G401.6 (cell line): Measurements from ENCODE around the gene PTPRN2.

Source experiments
- FAIRE-seq: peaks from 2 replicates; lab custom pipeline; 2012; peaks lifted over from hg19 to GRCh38; lab: Jason Lieb, UNC

Gene PTPRN2

DNA sequence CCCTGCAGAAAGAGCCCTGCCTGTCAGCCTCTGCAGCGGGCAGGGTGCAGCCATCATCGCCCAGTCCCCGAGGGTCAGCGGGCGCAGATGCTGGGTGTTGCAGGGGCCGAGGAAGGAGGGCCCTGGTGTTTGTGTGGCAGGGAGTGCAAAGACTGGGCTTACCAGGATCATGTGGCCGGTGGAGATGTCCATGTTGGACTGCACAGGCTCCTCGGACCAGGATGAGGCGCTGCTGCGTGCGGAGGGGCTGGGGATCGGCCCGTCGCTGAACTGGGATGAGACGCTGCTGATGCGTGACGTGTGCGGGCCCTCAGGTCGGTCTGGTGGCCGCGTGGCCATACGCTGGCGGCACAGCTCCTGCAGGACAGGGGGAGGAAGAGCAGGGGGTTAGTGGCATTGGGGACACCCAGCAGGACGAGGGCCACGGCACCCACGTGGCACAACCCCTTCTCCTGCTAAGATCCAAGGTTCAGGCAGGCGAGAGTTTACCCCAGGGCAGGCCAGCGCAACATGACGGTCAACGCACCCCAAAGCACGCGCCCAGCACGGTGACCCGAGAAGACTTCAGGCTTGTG, 931.3 kb downstream of the PTPRN2 start:
- no peak for FAIRE-seq

DNA sequence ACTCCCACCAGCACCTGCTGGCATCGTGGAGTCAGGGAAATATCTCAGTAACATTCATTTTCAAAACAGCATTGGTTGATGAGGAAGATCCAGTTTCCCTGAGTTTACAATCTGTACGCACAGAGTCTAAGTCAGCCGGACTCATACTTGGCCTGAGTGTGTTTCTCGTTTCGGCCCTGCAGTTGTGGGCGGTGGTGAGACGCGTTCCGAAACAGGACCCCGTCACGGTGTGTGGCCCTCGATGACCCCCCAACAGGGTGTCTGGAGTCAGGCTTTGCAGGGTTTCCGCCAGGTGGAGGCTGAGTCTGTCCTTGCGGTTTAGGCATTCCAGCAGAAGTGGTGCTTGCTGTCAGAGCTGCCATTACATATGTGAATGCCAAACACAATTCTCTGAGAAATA, 933.3 kb downstream of the PTPRN2 start:
- FAIRE-seq: no peak

DNA sequence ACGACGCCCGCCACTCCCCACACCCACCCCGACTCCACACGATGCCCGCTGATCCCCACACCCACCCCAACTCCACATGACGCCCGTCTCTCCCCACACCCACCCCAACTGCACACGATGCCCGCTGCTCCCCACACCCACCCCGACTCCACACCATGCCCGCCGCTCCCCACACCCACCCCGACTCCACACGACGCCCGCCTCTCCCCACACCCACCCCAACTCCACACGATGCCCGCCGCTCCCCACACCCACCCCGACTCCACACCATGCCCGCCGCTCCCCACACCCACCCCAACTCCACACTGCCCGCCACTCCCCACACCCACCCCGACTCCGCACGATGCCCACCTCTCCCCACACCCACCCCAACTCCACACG, 933.8 kb downstream of the PTPRN2 start:
- FAIRE-seq: no peak

DNA sequence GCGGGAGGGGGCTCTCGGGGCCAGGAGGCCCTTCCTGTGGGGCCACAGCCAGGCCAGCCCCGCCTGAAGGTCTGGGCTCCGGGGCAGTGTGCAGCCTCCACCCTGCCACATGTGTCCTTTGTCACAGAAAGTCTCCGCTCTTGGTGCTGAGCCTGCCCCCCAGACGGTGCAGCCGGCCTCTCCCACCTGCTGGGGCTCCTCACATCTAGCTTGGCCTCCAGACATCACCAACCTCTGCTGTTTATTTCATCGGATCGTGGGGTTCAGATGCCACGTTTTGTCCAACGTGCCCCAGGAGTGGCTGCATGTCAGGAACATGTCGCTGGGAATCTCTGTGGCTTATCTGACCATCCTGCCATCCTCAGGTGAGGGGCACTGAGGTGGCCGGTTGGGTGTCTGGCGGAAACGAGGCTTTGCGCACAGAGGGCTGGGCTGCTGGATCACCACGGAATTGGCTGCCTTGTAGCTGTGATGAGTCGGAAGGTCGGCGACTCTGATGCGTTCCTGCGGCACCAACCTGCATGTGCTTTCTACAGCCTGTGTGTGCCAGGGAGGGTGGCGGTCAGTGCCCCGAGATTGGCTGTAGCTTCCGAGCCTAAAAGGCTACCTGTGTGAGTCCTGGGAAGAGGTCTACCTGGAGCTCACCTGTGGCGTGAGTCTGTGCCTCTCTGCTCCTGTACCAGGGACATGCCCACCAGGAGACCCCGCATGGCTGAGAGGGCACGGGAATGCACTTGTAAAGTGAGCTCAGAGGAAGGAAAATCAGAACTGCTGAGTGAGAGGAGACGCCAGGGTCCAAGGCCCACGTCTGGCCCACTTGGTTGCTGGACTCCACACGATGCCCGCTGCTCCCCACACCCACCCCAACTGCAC, 934.4 kb downstream of the PTPRN2 start:
- FAIRE-seq: no peak

DNA sequence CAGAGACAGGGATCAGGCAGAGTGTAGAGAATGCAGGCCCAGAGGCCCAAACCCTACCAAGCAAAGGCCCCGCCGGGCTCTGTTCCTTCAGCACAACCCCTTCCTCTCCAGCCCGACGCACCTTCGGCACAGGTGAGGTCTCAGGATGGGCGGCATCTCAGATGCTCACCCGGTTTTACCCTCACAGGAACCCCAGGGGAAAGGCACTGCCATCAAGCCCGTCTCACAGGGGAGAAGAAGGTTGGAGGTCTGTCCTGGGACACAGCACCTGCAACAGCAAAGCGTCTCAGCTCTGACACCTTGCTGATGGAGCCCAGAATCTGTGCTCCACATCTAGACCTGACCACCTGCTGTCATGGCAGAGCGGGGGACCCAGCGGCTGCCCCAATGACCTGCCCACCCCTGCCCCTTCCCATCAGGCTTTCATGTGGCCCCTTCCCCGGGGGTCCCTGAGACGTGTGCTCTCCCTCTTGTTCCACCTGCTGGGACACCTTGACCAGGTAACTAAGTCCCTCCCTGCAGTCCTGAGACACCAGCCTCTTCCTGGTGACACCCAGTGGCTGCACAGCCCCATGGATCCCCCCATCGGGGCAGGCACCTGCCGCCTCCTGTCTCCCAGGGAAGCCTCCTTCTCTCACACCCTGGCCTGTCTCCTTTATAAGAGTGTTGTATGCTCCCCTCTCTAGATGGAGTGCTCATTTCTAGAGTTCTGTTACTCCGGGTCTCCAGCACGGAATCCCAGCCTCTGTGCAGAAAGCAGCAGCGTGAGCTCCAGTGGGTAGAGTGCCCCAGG, 935.3 kb downstream of the PTPRN2 start:
- FAIRE-seq: no peak

DNA sequence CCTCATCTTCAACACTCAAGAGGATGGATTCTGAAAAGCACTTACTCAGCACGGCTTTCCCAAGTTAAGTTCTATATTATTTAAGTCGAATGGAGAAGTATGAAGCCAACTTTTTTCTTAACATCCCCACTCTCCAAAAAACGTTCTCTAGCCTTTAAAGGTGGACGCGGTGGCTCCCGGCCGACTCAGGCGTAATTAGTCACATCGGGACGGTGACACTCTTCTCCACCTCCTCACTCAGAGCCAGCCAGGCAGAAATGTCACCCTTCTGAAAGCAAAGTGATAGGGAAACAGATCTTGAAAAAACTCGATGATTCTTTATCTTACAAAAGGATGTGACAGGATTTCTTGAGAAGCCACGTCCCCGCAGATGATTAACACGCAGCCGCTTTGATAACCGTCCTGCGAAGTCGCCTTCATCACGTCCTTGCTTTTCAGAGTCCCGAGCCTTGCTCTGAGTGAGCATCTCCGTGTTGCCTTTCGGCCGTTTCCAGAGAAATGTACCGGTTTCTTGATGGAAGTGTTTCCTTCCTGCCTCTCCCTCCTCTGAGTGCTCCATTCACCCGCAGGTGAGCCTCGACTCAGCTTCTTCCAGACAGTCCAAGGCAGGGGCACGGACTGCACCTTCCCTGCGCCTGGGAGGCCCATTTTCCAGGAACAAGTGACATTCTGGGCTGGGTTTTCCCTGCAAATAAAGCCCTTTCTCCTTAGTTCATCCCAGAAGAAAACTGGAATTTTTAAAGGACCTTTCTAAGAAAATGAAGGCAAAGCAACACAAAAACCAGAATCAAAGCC, 936.1 kb downstream of the PTPRN2 start:
- FAIRE-seq: no peak

DNA sequence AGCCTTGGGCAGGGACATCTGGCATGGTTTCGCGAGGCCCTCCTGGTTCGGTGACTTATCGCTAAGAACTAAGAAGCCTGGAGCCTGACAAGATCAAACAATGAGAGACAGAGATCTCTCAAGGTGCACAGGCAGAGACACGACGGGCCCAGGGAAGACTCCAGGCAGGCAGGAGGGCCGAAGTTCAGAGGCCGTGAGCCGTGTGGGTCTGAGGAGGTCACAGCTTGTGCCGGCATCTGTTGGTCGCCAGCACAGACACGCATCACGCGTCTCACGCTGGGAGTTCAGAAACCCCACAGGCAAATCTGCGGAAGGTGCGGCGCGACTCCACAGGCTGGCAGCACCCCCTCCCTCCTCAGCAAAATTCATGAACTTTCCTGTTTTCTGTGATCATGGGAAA, 936.8 kb downstream of the PTPRN2 start:
- no peak for FAIRE-seq

DNA sequence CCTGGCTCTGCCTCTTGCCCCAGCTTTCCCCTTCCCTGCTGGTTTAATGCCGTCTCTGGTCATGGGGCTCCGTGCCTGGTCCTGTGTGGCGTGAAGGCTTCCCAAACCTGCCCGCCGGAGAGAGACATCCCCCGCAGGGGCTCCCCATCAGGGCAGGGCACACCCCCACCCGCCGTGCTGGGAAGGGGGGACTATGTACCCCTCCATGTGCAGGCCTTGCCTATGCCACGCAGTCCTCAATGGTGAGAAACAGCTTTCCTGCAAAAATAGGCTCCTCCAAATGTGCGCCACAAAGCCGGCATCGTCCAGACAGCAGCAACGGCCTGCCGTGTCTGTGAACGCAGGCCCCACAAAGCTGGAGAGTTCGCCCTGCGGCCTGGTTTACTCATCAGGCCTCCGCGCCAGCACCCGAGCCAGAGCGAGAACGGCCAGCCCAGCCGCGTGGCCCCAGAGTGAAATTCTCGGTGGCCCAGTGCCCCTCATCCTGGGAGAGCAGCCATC, 937.4 kb downstream of the PTPRN2 start:
- FAIRE-seq: no peak

DNA sequence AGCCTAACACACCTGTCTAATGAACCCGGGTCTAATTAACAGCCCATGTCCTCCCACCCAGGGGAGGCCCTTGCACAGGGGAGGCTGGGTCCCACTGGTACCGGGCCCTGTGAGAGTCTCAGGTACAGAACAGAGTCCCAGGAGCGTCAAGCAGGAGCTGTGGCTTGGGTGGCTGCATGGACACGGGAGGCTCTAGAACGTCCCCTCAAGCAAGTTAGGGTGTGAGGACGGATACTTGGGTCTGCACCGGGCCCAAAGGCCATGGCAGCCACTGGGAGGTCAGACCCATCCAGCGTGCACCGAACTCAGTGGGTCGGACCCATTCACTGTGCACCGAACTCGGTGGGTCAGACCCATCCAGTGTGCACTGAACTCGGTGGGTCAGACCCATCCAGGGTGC, 941.1 kb downstream of the PTPRN2 start:
- FAIRE-seq: no peak

DNA sequence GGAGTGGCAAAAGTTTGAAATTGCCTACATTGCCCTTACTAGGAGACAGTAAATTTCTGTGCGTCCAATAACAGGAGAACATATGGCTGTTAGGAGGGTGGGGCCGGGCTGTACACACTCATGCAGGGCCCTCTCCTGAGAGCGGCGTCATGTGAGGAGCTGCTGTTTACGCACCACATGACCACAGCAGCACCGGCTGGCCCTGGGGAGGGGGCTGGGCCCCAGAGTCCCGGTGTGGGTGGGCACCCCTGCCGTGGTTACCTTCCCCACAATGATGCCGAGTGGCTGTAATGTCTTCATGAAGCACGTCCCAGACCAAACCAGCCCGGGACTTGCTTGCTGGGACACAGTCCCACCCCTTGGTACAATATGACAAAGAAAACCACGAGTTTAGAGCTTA, 942.1 kb downstream of the PTPRN2 start:
- no peak for FAIRE-seq

DNA sequence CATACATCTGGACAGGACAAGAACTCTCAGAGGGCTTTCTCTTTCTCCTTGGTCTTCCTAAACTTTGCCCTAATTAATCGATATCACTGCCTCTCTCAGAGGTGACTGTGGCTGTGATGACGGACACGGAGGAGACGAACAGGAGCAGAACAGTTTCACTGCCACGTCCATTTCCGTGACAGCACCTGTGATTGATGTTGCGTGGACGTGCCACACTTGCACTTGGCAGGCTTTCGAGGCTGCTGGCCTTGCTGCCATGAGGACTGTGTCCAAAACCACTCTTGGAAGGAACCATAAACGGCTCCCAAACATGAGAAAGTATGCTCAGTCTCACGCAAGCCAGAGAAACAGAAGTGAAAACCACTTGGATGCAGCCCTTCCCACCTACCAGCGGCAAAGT, 942.7 kb downstream of the PTPRN2 start:
- FAIRE-seq: no peak

DNA sequence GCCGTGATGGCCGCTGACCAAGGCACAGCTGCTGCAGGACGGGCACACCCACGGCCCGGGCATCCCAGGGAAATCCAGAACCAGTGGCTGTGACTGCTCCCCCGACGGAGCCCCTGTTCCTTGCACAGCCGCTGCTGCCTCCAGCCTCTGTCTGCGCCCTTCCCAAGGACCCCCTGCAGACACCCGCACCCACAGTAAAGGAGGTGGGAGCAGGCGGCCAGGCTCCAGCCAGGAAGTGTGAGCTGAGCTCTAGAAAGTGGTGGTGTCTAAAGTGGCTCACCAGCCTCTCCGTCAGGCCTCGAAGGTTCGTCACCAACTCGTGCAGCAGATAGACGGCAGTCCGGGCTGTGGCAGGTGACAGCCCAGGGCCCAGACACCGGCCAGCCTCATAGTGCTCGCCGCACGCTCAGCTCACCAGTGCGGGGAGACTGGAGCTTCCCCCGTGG, 944.1 kb downstream of the PTPRN2 start:
- no peak for FAIRE-seq

DNA sequence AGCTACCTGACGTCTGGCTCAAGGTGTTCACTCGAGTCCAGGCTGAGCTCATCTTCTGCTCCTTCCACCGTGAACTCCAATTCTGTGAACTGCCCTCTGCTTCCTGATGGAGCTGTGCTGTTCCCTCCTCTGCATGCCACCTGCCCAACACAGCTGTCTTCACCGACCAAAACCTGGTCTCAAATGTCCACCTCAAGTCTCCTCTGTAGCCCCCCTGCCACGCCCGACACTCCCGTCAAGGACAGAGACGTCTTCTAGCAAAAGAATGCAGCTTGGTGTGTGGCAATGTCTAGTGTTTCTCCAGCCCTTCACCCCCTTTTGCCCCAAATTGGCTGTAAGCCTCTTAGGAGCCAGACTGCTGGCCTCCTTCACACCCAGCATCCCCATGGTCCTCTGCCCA, 945.8 kb downstream of the PTPRN2 start:
- no peak for FAIRE-seq

DNA sequence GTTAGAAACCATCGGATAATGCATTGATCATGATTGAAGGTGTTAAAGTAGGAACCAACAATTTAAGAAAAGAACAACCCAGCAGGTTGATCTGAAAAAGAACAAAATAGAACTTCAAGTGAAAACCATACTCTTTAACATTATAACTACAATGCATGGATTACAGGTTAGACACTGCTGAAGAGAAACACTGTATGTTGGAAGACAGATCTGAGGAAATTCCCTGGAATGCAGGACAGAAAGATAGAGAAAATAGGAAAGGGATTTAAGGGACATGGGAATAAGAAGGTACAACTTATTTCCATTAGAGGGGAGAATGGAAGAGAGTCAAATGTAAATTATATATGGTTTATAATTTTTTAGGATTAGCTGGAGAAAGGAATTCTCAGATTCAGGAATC, 947.5 kb downstream of the PTPRN2 start:
- no peak for FAIRE-seq

DNA sequence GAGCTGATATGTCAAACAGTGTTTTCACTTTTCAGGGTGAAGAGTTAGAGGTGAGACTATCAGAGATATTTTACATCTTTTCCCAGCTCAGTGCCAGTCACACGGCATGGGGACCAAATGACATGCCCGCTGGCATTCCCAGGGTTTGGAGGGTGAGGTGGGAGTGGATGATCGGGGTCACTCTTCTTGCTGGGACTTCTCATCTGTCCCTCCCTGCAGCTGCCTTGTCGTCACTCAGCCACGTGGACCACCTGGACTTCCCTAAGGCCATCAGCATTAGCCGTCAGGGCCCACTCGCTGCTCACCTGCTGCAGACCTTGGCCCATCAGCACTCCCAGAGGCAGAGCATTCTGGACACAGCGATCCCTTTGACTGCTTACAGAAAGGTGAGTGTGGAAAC, 949.1 kb downstream of the PTPRN2 start:
- no peak for FAIRE-seq

DNA sequence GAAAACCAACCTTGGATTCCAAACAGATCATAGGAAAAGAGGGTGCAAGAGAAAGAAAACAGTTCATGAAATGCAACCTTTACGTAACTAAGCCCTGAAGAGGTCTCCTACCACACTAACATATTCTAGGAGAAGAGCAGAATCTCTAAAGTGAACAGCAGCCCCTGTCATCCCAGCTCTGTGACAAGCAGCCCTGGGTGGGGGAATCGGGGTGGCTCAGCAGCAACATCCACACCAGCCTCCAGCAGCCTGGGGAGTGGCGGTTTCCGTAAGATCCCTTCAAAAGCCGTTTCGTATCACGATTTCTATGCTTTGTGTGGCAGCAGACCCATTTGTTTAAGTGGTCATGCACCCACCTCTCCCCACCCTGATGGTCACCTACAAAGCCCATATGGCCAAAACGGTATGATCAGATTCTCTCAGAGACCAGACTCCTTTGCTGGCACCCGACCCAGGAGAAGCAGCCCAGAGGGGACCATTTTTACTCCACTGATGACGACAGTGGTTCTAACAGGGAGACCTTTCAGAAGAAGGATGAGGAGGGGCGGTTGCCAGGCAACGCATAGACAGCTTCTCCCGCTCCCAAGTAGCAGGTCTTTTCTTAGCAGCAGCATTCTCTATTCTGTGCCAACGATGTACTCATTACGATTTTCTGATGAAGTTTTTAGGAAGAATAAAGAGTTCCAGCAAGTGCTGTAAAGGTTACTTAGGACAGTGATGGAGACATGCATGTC, 950.2 kb downstream of the PTPRN2 start:
- no peak for FAIRE-seq

DNA sequence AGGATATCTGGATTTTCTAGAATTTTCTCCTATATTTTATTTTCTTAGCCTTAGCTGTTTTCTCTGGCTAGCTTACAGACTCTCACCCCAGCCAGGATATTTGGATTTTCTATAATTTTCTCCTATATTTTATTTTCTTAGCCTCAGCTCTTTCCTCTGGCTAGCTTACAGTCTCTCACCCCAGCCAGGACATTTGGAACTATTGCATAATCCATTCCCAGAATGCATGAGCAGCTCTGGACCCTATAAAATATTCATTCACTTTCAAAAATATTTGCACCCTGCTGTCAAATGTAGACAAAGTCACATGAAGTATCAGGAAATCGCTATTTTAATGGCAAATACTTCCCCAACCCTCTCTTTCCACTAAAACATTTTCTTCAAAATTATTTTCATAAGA, 952.0 kb downstream of the PTPRN2 start:
- no peak for FAIRE-seq

DNA sequence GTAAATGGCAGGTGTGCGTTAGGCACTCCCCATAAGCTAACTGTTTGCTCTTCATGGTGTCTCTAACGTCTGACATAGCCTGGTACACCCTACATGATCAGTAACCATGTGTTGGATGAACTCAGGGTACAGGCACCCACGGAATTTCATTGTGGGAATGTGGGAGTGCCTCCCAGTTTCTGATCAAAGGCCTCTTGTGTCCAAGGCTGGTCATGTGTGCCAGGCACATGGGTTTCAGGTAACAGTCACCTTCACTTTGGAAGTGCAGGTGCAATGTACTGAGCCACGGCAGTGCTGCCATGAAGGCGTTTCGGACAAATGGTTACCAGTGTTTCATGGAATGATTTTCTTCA, 952.5 kb downstream of the PTPRN2 start:
- FAIRE-seq: no peak

DNA sequence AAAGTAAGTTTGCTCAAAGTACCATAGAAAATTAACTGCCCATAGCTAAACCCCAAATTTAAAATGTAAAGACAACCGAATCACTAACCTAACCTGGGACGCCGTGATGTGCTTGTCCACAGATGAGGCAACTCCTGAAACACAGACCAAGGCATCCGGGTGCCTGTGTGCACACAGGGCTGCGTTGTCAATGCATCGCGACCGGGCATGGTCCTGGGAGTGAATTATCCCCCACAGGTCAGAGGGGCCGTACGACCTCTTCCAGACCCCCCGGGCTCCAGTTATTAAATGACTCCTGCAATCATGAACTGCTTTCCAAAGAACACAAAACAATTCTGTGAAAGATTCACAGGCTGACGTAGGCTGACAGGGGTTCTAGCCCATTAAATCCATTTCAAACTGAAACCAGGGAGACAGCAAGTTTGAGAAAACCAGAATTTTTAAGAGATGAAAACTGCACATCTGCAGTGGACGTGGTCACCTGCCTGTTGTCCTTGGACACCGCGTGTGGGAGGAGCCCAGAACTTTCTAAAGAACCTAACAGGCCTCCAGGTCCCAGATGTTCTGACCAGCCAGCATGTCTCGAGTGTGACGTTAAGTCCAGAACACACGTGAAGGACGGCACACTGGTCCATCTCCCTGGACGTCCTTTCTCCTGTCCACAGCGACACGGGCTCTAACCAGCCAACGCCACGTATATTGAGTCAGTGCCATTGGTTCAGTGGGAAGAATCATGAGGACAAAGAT, 953.0 kb downstream of the PTPRN2 start:
- no peak for FAIRE-seq

DNA sequence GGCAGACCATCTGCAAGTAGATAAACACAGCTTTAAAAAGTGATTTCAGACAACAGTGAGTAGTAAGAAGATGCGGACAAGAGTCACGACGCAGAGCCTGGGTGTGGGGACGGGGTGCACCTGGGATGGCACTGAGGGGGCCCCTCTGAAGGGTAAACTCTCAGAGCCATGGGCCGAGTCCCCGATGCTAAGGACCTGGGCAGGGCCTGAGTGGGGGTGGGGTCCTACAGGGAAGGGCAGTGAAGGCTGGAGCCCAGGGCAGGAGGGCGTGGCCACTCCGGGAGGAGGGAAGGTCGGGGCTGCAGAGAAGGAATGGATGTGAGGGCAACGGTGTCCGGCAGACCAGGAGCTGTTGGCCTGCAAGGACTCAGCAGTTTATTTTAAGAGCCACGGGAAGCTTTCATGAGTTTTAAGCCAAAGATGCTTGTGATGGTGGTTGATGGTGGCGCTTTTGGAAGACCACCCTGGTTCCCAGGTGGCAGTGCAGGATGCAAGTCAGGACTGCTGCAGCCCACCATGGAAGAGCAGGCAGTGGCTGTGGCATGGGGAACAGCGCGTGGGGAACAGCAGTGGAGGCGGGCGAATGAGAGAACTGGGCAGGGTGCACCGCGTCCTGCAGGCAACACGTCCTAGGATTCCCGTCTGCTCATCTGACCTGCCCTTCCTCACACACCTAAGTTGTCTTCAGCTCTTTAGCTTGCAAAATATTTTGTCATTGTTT, 954.0 kb downstream of the PTPRN2 start:
- FAIRE-seq: no peak
